Fibroblast of lung (primary cell): ENCODE measurements around the gene SMPD3.

Experiments
- EZH2 ChIP-seq: IDR thresholded peaks from 2 replicates; pipeline ENCODE4 v1.5.1; 2012; ENCODE audit warnings: low read length, control low read depth, mild to moderate bottlenecking; ENCODE audit errors: missing control alignments
- TF ChIP-seq, protein P1 (sequence below), 2 donors: IDR thresholded peaks in 1 of 2; conservative IDR thresholded peaks in 1 of 2; 1 replicate in 1 of 2; 2 replicates in 1 of 2; pipeline ENCODE4 v1.5.1; 2011 to 2012; ENCODE audit warnings: low read length in 2 of 2, control low read depth in 1 of 2, inconsistent platforms in 1 of 2, low read depth in 1 of 2, mild to moderate bottlenecking in 1 of 2

DNA sequence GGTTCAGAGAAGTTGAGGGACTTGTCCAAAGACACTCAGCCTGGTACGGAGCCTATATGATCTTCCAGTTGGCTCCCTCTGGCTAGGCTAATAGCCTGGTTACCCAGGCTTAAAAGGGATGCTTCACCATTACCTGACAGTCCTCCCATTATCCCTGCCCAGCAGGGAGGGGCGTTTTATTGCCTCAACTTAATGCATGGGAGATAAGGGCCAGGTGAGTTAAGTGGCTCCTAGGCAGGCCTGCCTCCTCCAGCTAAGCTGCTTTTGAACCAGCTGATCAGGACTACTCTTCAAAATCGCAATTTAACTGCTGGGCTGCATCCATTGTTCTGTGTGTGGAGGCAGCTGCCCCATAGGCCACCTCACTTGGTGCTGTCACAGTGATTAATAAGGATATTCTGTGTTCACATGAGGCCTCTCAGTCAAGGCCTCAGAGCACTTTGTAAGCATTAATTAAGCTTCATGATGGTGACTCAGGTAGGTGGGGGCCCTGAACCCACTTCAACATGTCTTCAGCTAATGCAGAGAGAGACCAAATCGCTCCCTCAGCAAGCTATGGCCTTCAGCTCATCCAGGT, 27.9 kb downstream of the SMPD3 start:
- TF ChIP-seq, protein P1, sequence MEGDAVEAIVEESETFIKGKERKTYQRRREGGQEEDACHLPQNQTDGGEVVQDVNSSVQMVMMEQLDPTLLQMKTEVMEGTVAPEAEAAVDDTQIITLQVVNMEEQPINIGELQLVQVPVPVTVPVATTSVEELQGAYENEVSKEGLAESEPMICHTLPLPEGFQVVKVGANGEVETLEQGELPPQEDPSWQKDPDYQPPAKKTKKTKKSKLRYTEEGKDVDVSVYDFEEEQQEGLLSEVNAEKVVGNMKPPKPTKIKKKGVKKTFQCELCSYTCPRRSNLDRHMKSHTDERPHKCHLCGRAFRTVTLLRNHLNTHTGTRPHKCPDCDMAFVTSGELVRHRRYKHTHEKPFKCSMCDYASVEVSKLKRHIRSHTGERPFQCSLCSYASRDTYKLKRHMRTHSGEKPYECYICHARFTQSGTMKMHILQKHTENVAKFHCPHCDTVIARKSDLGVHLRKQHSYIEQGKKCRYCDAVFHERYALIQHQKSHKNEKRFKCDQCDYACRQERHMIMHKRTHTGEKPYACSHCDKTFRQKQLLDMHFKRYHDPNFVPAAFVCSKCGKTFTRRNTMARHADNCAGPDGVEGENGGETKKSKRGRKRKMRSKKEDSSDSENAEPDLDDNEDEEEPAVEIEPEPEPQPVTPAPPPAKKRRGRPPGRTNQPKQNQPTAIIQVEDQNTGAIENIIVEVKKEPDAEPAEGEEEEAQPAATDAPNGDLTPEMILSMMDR (conservative IDR thresholded peaks at IDR 0.05 in 1 of 2, IDR thresholded peaks at IDR 0.05 in 1 of 2; ENCODE audit: low read depth in 1 of 2, low read length in 2 of 2) = no peak
- no peak for TF ChIP-seq EZH2
